OCI-LY3 (cell line): ENCODE measurements around the gene COLGALT1.
"Not testable (repeated sequence)": the region's sequence is repeated elsewhere in the genome, so short reads cannot be mapped to it uniquely, and the experiment has no call there.

Source experiments
- H2AFZ ChIP-seq: fragments of 200-600, 300-600 bp; shearing (Covaris generic); 2 replicates; pipeline ENCODE4 v1.6.0; 2014; ENCODE audit warnings: antibody characterized with exemption, low read depth, low read length
- H3K27ac ChIP-seq: fragments of 200-600, 300-600 bp; sonication (generic); 2 replicates; pipeline ENCODE4 v1.5.1; 2014; ENCODE audit warnings: mild to moderate bottlenecking, low read length, moderate library complexity, mixed read lengths
- H3K27me3 ChIP-seq: fragments of 200-600, 300-600 bp; sonication (generic); 2 replicates; pipeline ENCODE4 v1.6.1; 2014; ENCODE audit warnings: low read depth, low read length, mixed read lengths
- H3K36me3 ChIP-seq: fragments of 200-600, 300-600 bp; sonication (generic); replicated peaks from 2 replicates; pipeline ENCODE3; 2014; ENCODE audit warnings: low read depth, low read length, mixed read lengths
- H3K4me1 ChIP-seq: fragments of 300-600, 200-600 bp; sonication (generic); 2 replicates; pipeline ENCODE4 v1.6.1; 2014; ENCODE audit warnings: low read length, mixed read lengths
- H3K4me2 ChIP-seq: fragments of 200-600, 300-600 bp; sonication (generic); 2 replicates; pipeline ENCODE4 v1.6.1; 2014; ENCODE audit warnings: low read length, mixed read lengths
- H3K4me3 ChIP-seq: fragments of 300-600, 200-600 bp; sonication (generic); 2 replicates; pipeline ENCODE4 v1.5.1; 2014; ENCODE audit warnings: antibody characterized with exemption, mild to moderate bottlenecking, low read length, moderate library complexity
- H3K79me2 ChIP-seq: fragments of 300-600, 200-600 bp; shearing (Covaris generic); 2 replicates; pipeline ENCODE4 v1.6.1; 2014; ENCODE audit warnings: mild to moderate bottlenecking, low read length, mixed read lengths
- H3K9ac ChIP-seq: fragments of 300-600, 200-600 bp; shearing (Covaris generic); 2 replicates; pipeline ENCODE4 v1.6.0; 2014; ENCODE audit warnings: mild to moderate bottlenecking, low read length, moderate library complexity
- H3K9me3 ChIP-seq: fragments of 200-600, 300-600 bp; shearing (Covaris generic); 2 replicates; pipeline ENCODE4 v1.6.1; 2014; ENCODE audit warnings: low read length, mixed read lengths; ENCODE audit not compliant: insufficient read depth
- H4K20me1 ChIP-seq: fragments of 200-600, 300-600 bp; sonication (generic); 2 replicates; pipeline ENCODE4 v1.6.1; 2016; ENCODE audit warnings: low read length, mixed read lengths; ENCODE audit not compliant: insufficient read depth
- CTCF ChIP-seq: fragments of 200-600, 300-600 bp; sonication (generic); IDR thresholded peaks from 2 replicates; pipeline ENCODE4 v1.5.1; 2014; ENCODE audit warnings: antibody characterized with exemption, low read length, low read depth
- EZH2phosphoT487 ChIP-seq: fragments of 200-600 bp; shearing (Covaris generic); IDR thresholded peaks from 2 replicates; pipeline ENCODE4 v1.6.1; 2018; ENCODE audit warnings: antibody characterized with exemption, mixed run types, low read depth

Gene COLGALT1

GRCh38 chr19:17584132-17584531 lies 28.7 kb downstream of the COLGALT1 start:
- H4K20me1 ChIP-seq = no peaks in the 10 kb centered on the region; the same call in 1 of the 2 replicates
- TF ChIP-seq CTCF (no peak), EZH2phosphoT487 (no peak)
- H3K79me2 ChIP-seq = no peaks in the 10 kb centered on the region
- no peak overlapping the region for H3K27ac ChIP-seq
- no peaks in the 10 kb centered on the region for H3K9me3 ChIP-seq
- H2AFZ ChIP-seq = no peak overlapping the region
- no peak overlapping the region for H3K4me3 ChIP-seq
- H3K4me1 ChIP-seq = no peaks in the 10 kb centered on the region
- no peaks in the 10 kb centered on the region for H3K27me3 ChIP-seq
- no peak overlapping the region for H3K4me2 ChIP-seq
- H3K9ac ChIP-seq = no peak overlapping the region
- H3K36me3 ChIP-seq = peaks cover 29% of the 10 kb centered on the region

GRCh38 chr19:17585395-17585794 lies 29.9 kb downstream of the COLGALT1 start:
- not testable (repeated sequence) for H2AFZ ChIP-seq, H3K9ac ChIP-seq, H3K27me3 ChIP-seq, H3K27ac ChIP-seq, H3K4me3 ChIP-seq, H3K79me2 ChIP-seq, H4K20me1 ChIP-seq, H3K4me2 ChIP-seq, H3K9me3 ChIP-seq, H3K4me1 ChIP-seq
- peaks cover 22% of the 10 kb centered on the region for H3K36me3 ChIP-seq

- no peaks in the 10 kb centered on the region for H3K9me3 ChIP-seq
- no peak overlapping the region for H3K4me3 ChIP-seq
- H3K4me1 ChIP-seq = peaks cover 4% of the 10 kb centered on the region; the same call in 1 of the 2 replicates
- no peak overlapping the region for H2AFZ ChIP-seq
- H3K36me3 ChIP-seq = no peaks in the 10 kb centered on the region
- no peaks in the 10 kb centered on the region for H3K79me2 ChIP-seq
- H3K4me2 ChIP-seq = no peak overlapping the region
- no peak overlapping the region for H3K9ac ChIP-seq
- peaks cover 14% of the 10 kb centered on the region for H3K27me3 ChIP-seq
- H3K27ac ChIP-seq = no peak overlapping the region
- TF ChIP-seq EZH2phosphoT487 (no peak), CTCF (no peak)
- H4K20me1 ChIP-seq = no peaks in the 10 kb centered on the region
These were observed 35.4 kb downstream of the COLGALT1 start for GRCh38 chr19:17590866-17591265.

GRCh38 chr19:17594296-17594695 lies 38.8 kb downstream of the COLGALT1 start:
- peaks cover 18% of the 10 kb centered on the region for H3K27me3 ChIP-seq
- H2AFZ ChIP-seq, H3K27ac ChIP-seq, H3K9ac ChIP-seq, H3K4me1 ChIP-seq, H3K9me3 ChIP-seq, H3K79me2 ChIP-seq, H3K4me3 ChIP-seq, H3K36me3 ChIP-seq, H4K20me1 ChIP-seq, H3K4me2 ChIP-seq: not testable (repeated sequence)

- not testable (repeated sequence) for H3K79me2 ChIP-seq, H3K9ac ChIP-seq, H3K27ac ChIP-seq, H4K20me1 ChIP-seq, H2AFZ ChIP-seq, H3K4me3 ChIP-seq, H3K4me2 ChIP-seq, H3K9me3 ChIP-seq, H3K36me3 ChIP-seq
- Histone ChIP-seq H3K4me1 (peaks cover 12% of the 10 kb centered on the region), H3K27me3 (peaks cover 29% of the 10 kb centered on the region)
These were observed 42.6 kb downstream of the COLGALT1 start for GRCh38 chr19:17598063-17598462.
